Body of pancreas (tissue), 4 donors: ENCODE measurements around the gene OR2T33. TPM values are rescaled to one million over a fixed set of nuclear protein-coding genes. Genes with fewer than 3 reads are reported as not detected.
"Not testable (repeated sequence)": the region's sequence is repeated elsewhere in the genome, so short reads cannot be mapped to it uniquely, and the experiment has no call there.

Source experiments
- ATAC-seq: fragments of 150-250 bp; one replicate; pipeline ENCODE4 v1.9.1; 2016
- DNase-seq, 4 donors: peaks; one replicate each; pipeline ENCODE4 v3.0.0-alpha.2; 2019
- H3K27ac ChIP-seq, 4 donors: fragments of 200-600 bp; sonication (generic); 1 replicate in 3 of 4; 2 replicates in 1 of 4; pipeline versions ENCODE4 v1.5.1 to v1.6.1; 2016 to 2019; ENCODE audit warnings: mild to moderate bottlenecking in 1 of 4, mixed read lengths in 1 of 4, moderate library complexity in 1 of 4
- H3K27me3 ChIP-seq, 2 donors: fragments of 200-600 bp; sonication (generic); one replicate each; pipeline ENCODE4 v1.6.0; 2016; ENCODE audit warnings: mild to moderate bottlenecking in 1 of 2
- H3K36me3 ChIP-seq, 2 donors: fragments of 200-600 bp; sonication (generic); replicated peaks in 1 of 2; 2 replicates each; pipeline ENCODE4 v1.5.1; 2016; ENCODE audit warnings: low read depth in 2 of 2; ENCODE audit not compliant: insufficient read depth in 1 of 2
- H3K4me1 ChIP-seq: fragments of 200-600 bp; sonication (generic); one replicate; pipeline ENCODE4 v1.6.0; 2016
- H3K4me3 ChIP-seq, 2 donors: fragments of 200-600 bp; sonication (generic); 1 replicate in 1 of 2; 2 replicates in 1 of 2; pipeline ENCODE4 v1.5.1; 2016 to 2019
- H3K9me3 ChIP-seq, 3 donors: fragments of 200-600 bp; sonication (generic); 1 replicate in 2 of 3; 2 replicates in 1 of 3; pipeline ENCODE4 v1.5.1; 2016
- POLR2A ChIP-seq, 3 donors: fragments of 450-650 bp; IDR thresholded peaks; one replicate each; pipeline ENCODE4 v1.6.1; 2016; ENCODE audit warnings: antibody characterized with exemption in 3 of 3, mild to moderate bottlenecking in 2 of 3
- WGBS, 2 donors: methylation state at CpG; one replicate each; pipeline ENCODE4 v1.1.5; 2017; 5-methylcytosine and 5-hydroxymethylcytosine counted together
- intact Hi-C: fragments of 100-400 bp; cut with DNase I; formaldehyde crosslinking; loops from one replicate; pipeline ENCODE4 v1.15.1; 2023
- total RNA-seq, 2 donors: library from RNA; depleted of rRNA; stranded (reverse); fragments of >200 nt; gene quantifications; one replicate each; pipeline ENCODE4 v1.1.0, GENCODE V29; 2016
- TF ChIP-seq, protein P1 (sequence below), 7 experiments: fragments of 450-650 bp in 4 of 7; fragments of 200-600 bp in 3 of 7; sonication (generic) in 3 of 7; IDR thresholded peaks; one replicate each; pipeline ENCODE4 v1.5.1; 2016 to 2019; ENCODE audit warnings: antibody characterized with exemption in 7 of 7

The OR2T33 gene
- not detected for total RNA-seq

DNA sequence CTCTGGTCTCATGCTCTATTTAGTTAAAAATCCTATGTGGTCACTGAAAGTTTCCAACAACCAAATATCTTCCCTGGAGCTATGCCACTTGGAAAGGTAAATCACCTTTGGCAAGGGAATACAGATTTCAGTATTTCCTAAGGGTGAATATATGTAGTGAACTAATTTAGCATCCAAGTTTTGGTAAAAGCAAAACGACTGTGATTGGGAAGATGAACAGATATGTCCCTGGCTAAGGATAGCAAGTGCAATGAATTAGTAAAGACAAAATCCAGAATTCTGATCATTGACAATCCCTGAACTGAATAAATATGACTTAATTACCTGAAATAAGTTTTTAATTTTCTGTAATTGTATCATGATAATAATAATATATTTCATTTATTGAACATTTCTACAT lies at the start of gene OR2T33:
TSS of gene OR2T33 (minus strand) at position 101 of the 400 bp plus-strand sequence. CDS start 4,162 bp downstream, outside the sequence.
- ATAC-seq = no peak
- intact Hi-C loops = no loop called here
- no peaks in the 10 kb centered on the region for H3K27me3 ChIP-seq
- H3K36me3 ChIP-seq = no peaks in the 10 kb centered on the region
- 23 to 29% methylated on average over 1 of the region's 1 CpG for WGBS, 2 donors
- no peaks in the 10 kb centered on the region for H3K9me3 ChIP-seq
- H3K4me3 ChIP-seq = no peak within 1 kb of the TSS
- no peak for TF ChIP-seq POLR2A (IDR thresholded peaks at IDR 0.05)
- TF ChIP-seq, protein P1, sequence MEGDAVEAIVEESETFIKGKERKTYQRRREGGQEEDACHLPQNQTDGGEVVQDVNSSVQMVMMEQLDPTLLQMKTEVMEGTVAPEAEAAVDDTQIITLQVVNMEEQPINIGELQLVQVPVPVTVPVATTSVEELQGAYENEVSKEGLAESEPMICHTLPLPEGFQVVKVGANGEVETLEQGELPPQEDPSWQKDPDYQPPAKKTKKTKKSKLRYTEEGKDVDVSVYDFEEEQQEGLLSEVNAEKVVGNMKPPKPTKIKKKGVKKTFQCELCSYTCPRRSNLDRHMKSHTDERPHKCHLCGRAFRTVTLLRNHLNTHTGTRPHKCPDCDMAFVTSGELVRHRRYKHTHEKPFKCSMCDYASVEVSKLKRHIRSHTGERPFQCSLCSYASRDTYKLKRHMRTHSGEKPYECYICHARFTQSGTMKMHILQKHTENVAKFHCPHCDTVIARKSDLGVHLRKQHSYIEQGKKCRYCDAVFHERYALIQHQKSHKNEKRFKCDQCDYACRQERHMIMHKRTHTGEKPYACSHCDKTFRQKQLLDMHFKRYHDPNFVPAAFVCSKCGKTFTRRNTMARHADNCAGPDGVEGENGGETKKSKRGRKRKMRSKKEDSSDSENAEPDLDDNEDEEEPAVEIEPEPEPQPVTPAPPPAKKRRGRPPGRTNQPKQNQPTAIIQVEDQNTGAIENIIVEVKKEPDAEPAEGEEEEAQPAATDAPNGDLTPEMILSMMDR (IDR thresholded peaks at IDR 0.05) = no peak
- no peak within 1 kb of the TSS for H3K27ac ChIP-seq
- no peaks in the 10 kb centered on the region for H3K4me1 ChIP-seq
- no peak for DNase-seq

- 73 to 82% methylated on average over 1 of the region's 1 CpG for WGBS, 2 donors
- TF ChIP-seq, protein P1 (IDR thresholded peaks at IDR 0.05) = no peak
- no peak for TF ChIP-seq POLR2A (IDR thresholded peaks at IDR 0.05)
- no peak within 1 kb of the TSS for H3K4me3 ChIP-seq
- no peaks in the 10 kb centered on the region for H3K9me3 ChIP-seq
- H3K27me3 ChIP-seq = no peaks in the 10 kb centered on the region
- intact Hi-C loops = no loop called here
- no peak within 1 kb of the TSS for H3K27ac ChIP-seq
- no peak for DNase-seq
- no peaks in the 10 kb centered on the region for H3K36me3 ChIP-seq
- ATAC-seq = no peak
- no peaks in the 10 kb centered on the region for H3K4me1 ChIP-seq
These were observed 46.7 kb upstream of the OR2T33 start, which contains the start of gene OR2M7 for GRCh38 chr1:248324468-248324867. OR2M7 (minus strand) TSS chr1:248324568; CDS start chr1:248324568, 0 bp downstream.

DNA sequence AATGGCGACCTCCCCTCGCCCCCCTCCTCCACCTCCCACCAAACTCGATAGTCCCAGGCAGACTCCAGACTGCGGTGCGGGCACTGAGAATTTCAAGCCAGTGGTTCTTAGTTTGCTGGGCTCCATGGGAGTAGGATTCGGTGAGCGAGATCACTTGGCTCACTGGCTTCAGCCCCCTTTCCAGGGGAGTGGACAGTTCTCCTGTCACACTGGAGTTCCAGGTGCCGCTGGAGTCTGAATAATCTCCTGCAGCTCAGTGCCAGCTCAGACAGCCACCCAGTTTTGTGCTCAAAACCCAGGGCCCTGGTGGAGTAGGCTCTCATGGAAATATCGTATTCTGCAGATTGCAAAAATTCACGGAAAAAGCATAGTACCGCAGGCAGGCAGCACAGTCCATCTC lies 39.0 kb upstream of the OR2T33 start:
- ATAC-seq = no peak
- no peaks in the 10 kb centered on the region for H3K27me3 ChIP-seq
- no peak for DNase-seq
- no peaks in the 10 kb centered on the region for H3K9me3 ChIP-seq
- H3K4me3 ChIP-seq = no peak overlapping the region
- intact Hi-C loops = no loop called here
- TF ChIP-seq, protein P1 (IDR thresholded peaks at IDR 0.05) = no peak
- no peak for TF ChIP-seq POLR2A (IDR thresholded peaks at IDR 0.05)
- H3K27ac ChIP-seq = no peak overlapping the region
- H3K36me3 ChIP-seq = no peaks in the 10 kb centered on the region
- 74 to 80% methylated on average over 10 to 11 of the region's 11 CpGs for WGBS, 2 donors
- no peaks in the 10 kb centered on the region for H3K4me1 ChIP-seq

DNA sequence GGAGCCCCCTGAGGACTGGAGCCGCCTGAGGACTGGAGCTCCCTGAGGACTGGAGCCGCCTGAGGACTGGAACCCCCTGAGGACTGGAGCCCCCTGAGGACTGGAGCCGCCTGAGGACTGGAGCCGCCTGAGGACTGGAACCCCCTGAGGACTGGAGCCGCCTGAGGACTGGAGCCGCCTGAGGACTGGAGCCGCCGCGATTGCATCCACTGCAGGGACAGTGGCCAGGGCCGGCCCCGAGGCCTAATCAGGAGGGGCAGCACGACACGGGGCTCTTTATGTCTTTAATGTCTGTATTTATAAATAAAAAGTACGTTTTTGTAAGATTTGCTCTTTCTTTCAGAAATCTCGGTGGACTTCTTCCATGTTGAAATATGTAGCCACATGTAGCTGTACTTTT lies 29.0 kb upstream of the OR2T33 start:
- H3K27ac ChIP-seq, H3K4me1 ChIP-seq, H3K36me3 ChIP-seq, H3K4me3 ChIP-seq, H3K27me3 ChIP-seq, H3K9me3 ChIP-seq, DNase-seq, ATAC-seq, intact Hi-C loops: not testable (repeated sequence)
- WGBS, 2 donors = 63 to 72% methylated on average over 13 of the region's 15 CpGs

DNA sequence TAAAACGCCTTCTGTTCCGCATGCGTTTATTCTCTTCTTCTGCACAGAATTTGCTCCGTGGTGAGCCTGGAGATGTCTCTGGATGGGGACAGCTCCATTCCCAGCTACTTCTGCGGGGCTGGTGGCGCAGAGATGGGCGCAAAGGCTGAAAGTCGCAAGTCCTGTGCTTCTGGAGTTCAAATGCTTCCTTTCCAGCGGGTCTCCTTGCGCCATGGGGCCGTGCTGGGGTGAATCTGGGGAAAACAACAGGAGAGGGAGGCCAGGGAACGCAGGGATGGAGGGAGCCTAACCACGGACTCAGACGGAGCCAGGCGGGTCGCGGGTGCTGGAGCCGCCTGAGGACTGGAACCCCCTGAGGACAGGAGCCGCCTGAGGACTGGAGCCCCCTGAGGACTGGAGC lies 28.3 kb upstream of the OR2T33 start:
- DNase-seq = no peak

DNA sequence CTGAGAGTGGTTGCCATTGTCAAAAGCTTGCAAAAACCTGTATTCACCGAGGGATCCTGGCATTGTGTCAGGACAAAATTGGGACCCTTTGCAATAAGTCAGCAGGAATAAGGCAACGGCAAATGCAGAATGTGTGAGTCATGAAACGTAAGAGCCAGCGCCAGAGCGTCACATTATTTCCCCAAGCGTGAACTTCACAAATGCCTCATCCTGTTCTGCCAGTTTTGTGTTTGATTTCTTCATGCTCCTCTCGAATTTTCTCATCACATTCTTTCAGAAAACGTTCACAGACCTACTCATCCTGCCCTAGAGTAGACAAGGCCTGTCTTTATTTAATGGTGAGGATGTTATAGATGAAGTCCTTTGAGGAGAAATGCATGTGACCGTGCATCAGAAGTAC lies 27.9 kb upstream of the OR2T33 start:
- H3K36me3 ChIP-seq, DNase-seq, H3K27ac ChIP-seq, H3K4me3 ChIP-seq, H3K4me1 ChIP-seq, ATAC-seq, H3K9me3 ChIP-seq, H3K27me3 ChIP-seq, intact Hi-C loops: not testable (repeated sequence)
- WGBS, 2 donors = 58 to 65% methylated on average over 9 of the region's 9 CpGs

More for the DNA sequence above, 28.3 kb upstream of the OR2T33 start:
- WGBS, 2 donors = 71 to 81% methylated on average over 14 to 19 of the region's 19 CpGs
- Histone ChIP-seq H3K36me3 (no peaks in the 10 kb centered on the region), H3K4me1 (no peaks in the 10 kb centered on the region), H3K9me3 (no peaks in the 10 kb centered on the region), H3K27me3 (no peaks in the 10 kb centered on the region), H3K4me3 (no peak overlapping the region), H3K27ac (no peak overlapping the region)
- no peak for ATAC-seq
- intact Hi-C loops = no loop called here
- TF ChIP-seq, protein P1 (IDR thresholded peaks at IDR 0.05) = no peak
- TF ChIP-seq POLR2A (IDR thresholded peaks at IDR 0.05) = no peak
